H9 (cell line): Measurements from ENCODE around the gene CTLA4. TPM values are rescaled to one million over a fixed set of nuclear protein-coding genes. Genes with fewer than 3 reads are reported as not detected.

Experiments used
- DNase-seq: peaks from one replicate; pipeline ENCODE4 v3.0.0-alpha.2; 2017
- H2AFZ ChIP-seq: one replicate; pipeline ENCODE4 v1.6.1; 2013; ENCODE audit warnings: mild to moderate bottlenecking, low read length, control low read depth, moderate library complexity
- H2AK5ac ChIP-seq: 2 replicates; pipeline ENCODE4 v1.6.1; 2013; ENCODE audit warnings: low read length, control low read depth, mixed read lengths; ENCODE audit not compliant: insufficient read length
- H2BK120ac ChIP-seq: one replicate; pipeline ENCODE4 v1.6.1; 2013; ENCODE audit warnings: low read depth, mild to moderate bottlenecking, low read length, control low read depth, inconsistent platforms; ENCODE audit not compliant: poor library complexity, severe bottlenecking
- H2BK12ac ChIP-seq: 2 replicates; pipeline ENCODE4 v1.6.1; 2013; ENCODE audit warnings: low read length, control low read depth, mixed read lengths, low read depth; ENCODE audit not compliant: insufficient read length
- H2BK15ac ChIP-seq: 2 replicates; pipeline ENCODE4 v1.6.1; 2013; ENCODE audit warnings: low read depth, low read length, control low read depth
- H2BK20ac ChIP-seq: one replicate; pipeline ENCODE4 v1.6.1; 2013; ENCODE audit warnings: low read depth, mild to moderate bottlenecking, low read length, control low read depth, inconsistent platforms; ENCODE audit not compliant: poor library complexity, severe bottlenecking
- H2BK5ac ChIP-seq: 2 replicates; pipeline ENCODE4 v1.6.1; 2013; ENCODE audit warnings: low read length, control low read depth, mixed read lengths; ENCODE audit not compliant: insufficient read length
- H3K14ac ChIP-seq: 2 replicates; pipeline ENCODE4 v1.6.1; 2013; ENCODE audit warnings: low read length, control low read depth; ENCODE audit not compliant: insufficient read depth
- H3K18ac ChIP-seq: 2 replicates; pipeline ENCODE4 v1.6.1; 2013; ENCODE audit warnings: low read depth, mild to moderate bottlenecking, mixed read lengths, low read length, control low read depth; ENCODE audit not compliant: insufficient read length
- H3K23ac ChIP-seq: 2 replicates; pipeline ENCODE4 v1.6.1; 2013; ENCODE audit warnings: low read length, control low read depth, mixed read lengths, low read depth; ENCODE audit not compliant: insufficient read length
- H3K23me2 ChIP-seq: 2 replicates; pipeline ENCODE4 v1.6.1; 2013; ENCODE audit warnings: low read depth, mild to moderate bottlenecking, mixed read lengths, low read length, control low read depth; ENCODE audit not compliant: insufficient read length, poor library complexity, severe bottlenecking
- H3K27ac ChIP-seq: 2 replicates; pipeline ENCODE4 v1.5.1; 2013; ENCODE audit warnings: low read length, control low read depth, mixed read lengths, low read depth; ENCODE audit not compliant: insufficient read length
- H3K27me3 ChIP-seq: 2 replicates; pipeline ENCODE4 v1.6.1; 2013; ENCODE audit warnings: low read length, control low read depth, inconsistent platforms; ENCODE audit not compliant: insufficient read depth
- H3K4ac ChIP-seq: 2 replicates; pipeline ENCODE4 v1.6.1; 2013; ENCODE audit warnings: low read depth, mild to moderate bottlenecking, control low read depth, inconsistent platforms, low read length, moderate library complexity
- H3K4me1 ChIP-seq: 2 replicates; pipeline ENCODE4 v1.6.1; 2013; ENCODE audit warnings: low read length, control low read depth, inconsistent platforms; ENCODE audit not compliant: insufficient read depth
- H3K4me2 ChIP-seq: 2 replicates; pipeline ENCODE4 v1.6.1; 2013; ENCODE audit warnings: low read length, control low read depth, mixed read lengths; ENCODE audit not compliant: insufficient read length, insufficient read depth
- H3K56ac ChIP-seq: 2 replicates; pipeline ENCODE4 v1.6.1; 2013; ENCODE audit warnings: low read depth, mild to moderate bottlenecking, mixed read lengths, low read length, control low read depth; ENCODE audit not compliant: insufficient read length
- H3K79me1 ChIP-seq: 2 replicates; pipeline ENCODE4 v1.6.1; 2013; ENCODE audit warnings: low read depth, mild to moderate bottlenecking, moderate library complexity, low read length, control low read depth, inconsistent platforms; ENCODE audit not compliant: insufficient read depth, poor library complexity, severe bottlenecking
- H3K79me2 ChIP-seq: 2 replicates; pipeline ENCODE4 v1.6.1; 2013; ENCODE audit warnings: low read length, control low read depth, inconsistent platforms; ENCODE audit not compliant: insufficient read depth
- H3K9ac ChIP-seq: 2 replicates; pipeline ENCODE4 v1.6.1; 2013; ENCODE audit warnings: low read length, control low read depth, mixed read lengths; ENCODE audit not compliant: insufficient read length; ENCODE audit errors: extremely low read depth
- H3K9me3 ChIP-seq: one replicate; pipeline ENCODE4 v1.6.1; 2013; ENCODE audit warnings: low read depth, low read length, inconsistent platforms; ENCODE audit not compliant: control insufficient read depth
- H3T11ph ChIP-seq: one replicate; pipeline ENCODE4 v1.6.1; 2013; ENCODE audit warnings: mild to moderate bottlenecking, low read length, control low read depth, inconsistent platforms
- H4K20me1 ChIP-seq: one replicate; pipeline ENCODE4 v1.6.1; 2013; ENCODE audit not compliant: control insufficient read depth, insufficient read length, insufficient read depth
- H4K5ac ChIP-seq: 2 replicates; pipeline ENCODE4 v1.6.1; 2013; ENCODE audit warnings: low read depth, mild to moderate bottlenecking, mixed read lengths, low read length, control low read depth; ENCODE audit not compliant: insufficient read length
- H4K8ac ChIP-seq: replicated peaks from 2 replicates; pipeline ENCODE4 v1.6.1; 2013; ENCODE audit warnings: low read length, control low read depth, mixed read lengths, low read depth; ENCODE audit not compliant: insufficient read length
- H4K91ac ChIP-seq: 2 replicates; pipeline ENCODE4 v1.6.1; 2013; ENCODE audit warnings: low read depth, mild to moderate bottlenecking, moderate library complexity, mixed read lengths, low read length, control low read depth; ENCODE audit not compliant: insufficient read length
- H3K27ac Mint-ChIP-seq, 3 experiments: 2 replicates in 2 of 3; 3 replicates in 1 of 3; pipeline ENCODE4 v1.8.0; 2020 to 2021; ENCODE audit warnings: mixed read lengths in 3 of 3, mild to moderate bottlenecking in 1 of 3, moderate library complexity in 1 of 3
- H3K27me3 Mint-ChIP-seq: 2 replicates; pipeline ENCODE4 v1.8.0; 2021; ENCODE audit warnings: low read depth, mild to moderate bottlenecking, moderate library complexity, mixed read lengths
- H3K36me3 Mint-ChIP-seq, 3 experiments: 2 replicates in 2 of 3; 3 replicates in 1 of 3; pipeline ENCODE4 v1.8.0; 2020 to 2021; ENCODE audit warnings: low read depth in 3 of 3, mixed read lengths in 3 of 3; ENCODE audit not compliant: insufficient read depth in 1 of 3
- H3K4me1 Mint-ChIP-seq, 2 experiments: 2 replicates each; pipeline ENCODE4 v1.8.0; 2020; ENCODE audit warnings: mixed read lengths in 2 of 2
- H3K4me3 Mint-ChIP-seq, 2 experiments: 2 replicates in 1 of 2; 3 replicates in 1 of 2; pipeline ENCODE4 v1.8.0; 2020 to 2021; ENCODE audit warnings: mild to moderate bottlenecking in 2 of 2, mixed read lengths in 2 of 2, moderate library complexity in 1 of 2
- H3K9me3 Mint-ChIP-seq, 2 experiments: 2 replicates in 1 of 2; 3 replicates in 1 of 2; pipeline ENCODE4 v1.8.0; 2020; ENCODE audit warnings: mild to moderate bottlenecking in 2 of 2, mixed read lengths in 2 of 2, moderate library complexity in 1 of 2
- CTCF ChIP-seq: fragments of 200-600 bp; sonication (generic); conservative IDR thresholded peaks from 3 replicates; pipeline ENCODE4 v1.8.0; 2021; ENCODE audit warnings: antibody characterized with exemption, mild to moderate bottlenecking
- total RNA-seq: library from RNA; stranded (reverse); gene quantifications from 2 replicates; pipeline ENCODE4 v1.2.1, GENCODE V29; 2021

CTLA4 gene
- total RNA-seq, 1 experiment from 2014 or later: not detected

- Mint-ChIP-seq H3K27ac (no peak overlapping the region), H3K27me3 (no peaks in the 10 kb centered on the region), H3K4me3 (no peak overlapping the region), H3K9me3 (peaks cover 0 to 2% of the 10 kb centered on the region in 2 experiments; a peak in 1 of 5 replicates), H3K4me1 (peaks cover 3 to 5% of the 10 kb centered on the region in 2 experiments), H3K36me3 (no peaks in the 10 kb centered on the region)
- Histone ChIP-seq H3K79me2 (no peaks in the 10 kb centered on the region), H3K9me3 (no peaks in the 10 kb centered on the region), H3K14ac (no peak overlapping the region), H3K4ac (no peak overlapping the region), H4K5ac (no peak overlapping the region), H3K56ac (no peak overlapping the region), H2BK15ac (no peak overlapping the region), H3K23ac (no peak overlapping the region), H4K20me1 (no peaks in the 10 kb centered on the region), H2BK5ac (no peak overlapping the region), H2BK20ac (no peak overlapping the region), H2AK5ac (no peak overlapping the region), H3K23me2 (no peaks in the 10 kb centered on the region), H3K4me2 (no peak overlapping the region), H3K4me1 (no peaks in the 10 kb centered on the region), H2BK120ac (no peak overlapping the region), H3K18ac (no peak overlapping the region), H2AFZ (no peak overlapping the region), H3K27ac (no peak overlapping the region), H4K91ac (no peak overlapping the region), H2BK12ac (no peak overlapping the region), H4K8ac (no peak overlapping the region), H3K9ac (no peak overlapping the region), H3K79me1 (no peaks in the 10 kb centered on the region), H3T11ph (no peak overlapping the region), H3K27me3 (no peaks in the 10 kb centered on the region)
- no peak for TF ChIP-seq CTCF
- DNase-seq: no peak
Observed at GRCh38 chr2:203893401-203893800, 25.8 kb downstream of the CTLA4 start.
